Esophagus muscularis mucosa (tissue), 4 donors: ENCODE data around the gene MRPS25. TPM values are rescaled to one million over a fixed set of nuclear protein-coding genes. Genes with fewer than 3 reads are reported as not detected.

Source experiments
- DNase-seq: peaks from one replicate; pipeline ENCODE4 v3.0.0-alpha.2; 2017; ENCODE audit errors: extremely low spot score
- H3K27ac ChIP-seq, 4 donors: fragments of 200-600 bp; sonication (generic); replicated peaks in 1 of 4; 1 replicate in 3 of 4; 2 replicates in 1 of 4; pipeline ENCODE4 v1.5.1; 2016 to 2019; ENCODE audit warnings: mild to moderate bottlenecking in 1 of 4
- H3K27me3 ChIP-seq, 4 donors: fragments of 200-600 bp; sonication (generic); one replicate each; pipeline versions ENCODE4 v1.5.1 to v1.6.0; 2016 to 2019
- H3K36me3 ChIP-seq, 4 donors: fragments of 200-600 bp; sonication (generic); one replicate each; pipeline ENCODE4 v1.5.1; 2016 to 2019
- H3K4me1 ChIP-seq, 4 donors: fragments of 200-600 bp; sonication (generic); one replicate each; pipeline ENCODE4 v1.5.1; 2016 to 2019
- H3K4me3 ChIP-seq, 4 donors: fragments of 200-600 bp; sonication (generic); 1 replicate in 2 of 4; 2 replicates in 2 of 4; pipeline ENCODE4 v1.5.1; 2016 to 2019; ENCODE audit warnings: mild to moderate bottlenecking in 4 of 4, moderate library complexity in 1 of 4
- H3K9me3 ChIP-seq, 4 donors: fragments of 200-600 bp; sonication (generic); 1 replicate in 3 of 4; 2 replicates in 1 of 4; pipeline ENCODE4 v1.5.1; 2016 to 2019
- EP300 ChIP-seq: sonication (generic); formaldehyde crosslinking; IDR thresholded peaks from one replicate; pipeline ENCODE4 v1.6.1; 2017; ENCODE audit warnings: antibody characterized with exemption
- POLR2A ChIP-seq: fragments of 450-650 bp; IDR thresholded peaks from one replicate; pipeline ENCODE4 v1.6.1; 2017; ENCODE audit warnings: antibody characterized with exemption, moderate library complexity, mild to moderate bottlenecking, low read depth
- POLR2AphosphoS5 ChIP-seq, 2 donors: sonication (generic); formaldehyde crosslinking; IDR thresholded peaks; one replicate each; pipeline ENCODE4 v1.6.1; 2017; ENCODE audit warnings: antibody characterized with exemption in 2 of 2
- WGBS: methylation state at CpG from one replicate; pipeline ENCODE4 v1.1.5; 2018; 5-methylcytosine and 5-hydroxymethylcytosine counted together
- intact Hi-C: fragments of 100-400 bp; cut with DNase I; formaldehyde crosslinking; loops from one replicate; pipeline ENCODE4 v1.15.1; 2023
- total RNA-seq, 4 donors: library from RNA; depleted of rRNA; stranded (reverse); fragments of >200 nt; gene quantifications; one replicate each; pipeline versions ENCODE4 v1.1.0 to v1.2.1, GENCODE V29; 2016
- TF ChIP-seq, protein P1 (sequence below), 3 experiments: fragments of 200-600 bp in 2 of 3; fragments of 450-650 bp in 1 of 3; sonication (generic) in 2 of 3; IDR thresholded peaks; one replicate each; pipeline ENCODE4 v1.5.1; 2017 to 2019; ENCODE audit warnings: antibody characterized with exemption in 3 of 3, mild to moderate bottlenecking in 2 of 3, moderate library complexity in 1 of 3

The MRPS25 gene
- total RNA-seq, 4 donors from 2014 or later = 17.6 to 32.3 (median 23.6) TPM

DNA sequence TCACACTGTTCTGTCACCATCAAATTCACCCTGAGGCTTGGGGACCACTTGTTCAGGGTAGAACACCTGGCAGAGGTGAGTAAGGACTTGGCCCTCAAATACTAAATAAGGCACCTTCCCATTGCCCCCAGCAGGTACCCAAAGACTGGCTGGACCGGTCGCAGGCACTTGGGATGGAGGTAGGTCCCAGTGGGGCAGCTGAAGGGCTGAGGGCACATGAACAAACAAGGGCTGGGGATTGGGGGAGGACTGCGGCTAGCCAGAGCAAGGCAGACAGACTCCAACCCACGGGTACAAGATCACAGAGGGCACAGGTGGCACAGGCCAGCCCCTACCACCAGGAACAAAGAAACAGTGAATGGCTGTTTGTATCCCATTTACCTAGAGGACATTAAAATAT lies 1.9 kb downstream of the MRPS25 start:
- peak overlapping the region in 1 of 4 donors; percentile 92 for H3K4me3 ChIP-seq
- 93% methylated on average over 4 of the region's 4 CpGs for WGBS
- intact Hi-C loops = no loop called here
- H3K9me3 ChIP-seq = no peaks in the 10 kb centered on the region
- peaks cover 13 to 26% (median 22%) of the 10 kb centered on the region in 4 donors for H3K4me1 ChIP-seq
- no peak for DNase-seq
- peaks cover 9 to 14% (median 12%) of the 10 kb centered on the region in 4 donors for H3K36me3 ChIP-seq
- H3K27me3 ChIP-seq = no peaks in the 10 kb centered on the region
- peak overlapping the region in 1 of 4 donors; percentile 1 for H3K27ac ChIP-seq
- TF ChIP-seq POLR2AphosphoS5 (IDR thresholded peaks at IDR 0.05) = no peak

DNA sequence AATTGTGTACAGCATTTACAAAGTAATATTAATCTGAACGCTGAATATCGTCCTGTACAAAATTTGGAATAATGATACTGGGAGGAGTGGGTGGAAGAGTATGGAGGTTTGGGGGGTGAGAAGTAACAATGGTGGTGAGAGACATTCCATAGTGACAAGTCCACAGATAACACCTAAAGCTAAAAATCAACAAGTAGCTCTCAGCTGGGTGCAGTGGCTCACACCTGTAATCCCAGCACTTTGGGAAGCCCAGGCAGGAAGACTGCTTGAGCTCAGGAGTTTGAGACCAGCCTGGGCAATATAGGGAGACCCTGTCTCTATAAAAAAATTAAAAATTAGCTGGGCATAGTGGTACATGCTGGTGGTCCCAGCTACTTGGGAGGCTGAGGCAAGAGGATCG lies 5.1 kb downstream of the MRPS25 start:
- 93% methylated on average over 3 of the region's 3 CpGs for WGBS
- no peak for DNase-seq
- H3K9me3 ChIP-seq = no peaks in the 10 kb centered on the region
- no peak for TF ChIP-seq EP300
- no peak for TF ChIP-seq POLR2A
- TF ChIP-seq POLR2AphosphoS5 (IDR thresholded peaks at IDR 0.05) = no peak
- TF ChIP-seq, protein P1, sequence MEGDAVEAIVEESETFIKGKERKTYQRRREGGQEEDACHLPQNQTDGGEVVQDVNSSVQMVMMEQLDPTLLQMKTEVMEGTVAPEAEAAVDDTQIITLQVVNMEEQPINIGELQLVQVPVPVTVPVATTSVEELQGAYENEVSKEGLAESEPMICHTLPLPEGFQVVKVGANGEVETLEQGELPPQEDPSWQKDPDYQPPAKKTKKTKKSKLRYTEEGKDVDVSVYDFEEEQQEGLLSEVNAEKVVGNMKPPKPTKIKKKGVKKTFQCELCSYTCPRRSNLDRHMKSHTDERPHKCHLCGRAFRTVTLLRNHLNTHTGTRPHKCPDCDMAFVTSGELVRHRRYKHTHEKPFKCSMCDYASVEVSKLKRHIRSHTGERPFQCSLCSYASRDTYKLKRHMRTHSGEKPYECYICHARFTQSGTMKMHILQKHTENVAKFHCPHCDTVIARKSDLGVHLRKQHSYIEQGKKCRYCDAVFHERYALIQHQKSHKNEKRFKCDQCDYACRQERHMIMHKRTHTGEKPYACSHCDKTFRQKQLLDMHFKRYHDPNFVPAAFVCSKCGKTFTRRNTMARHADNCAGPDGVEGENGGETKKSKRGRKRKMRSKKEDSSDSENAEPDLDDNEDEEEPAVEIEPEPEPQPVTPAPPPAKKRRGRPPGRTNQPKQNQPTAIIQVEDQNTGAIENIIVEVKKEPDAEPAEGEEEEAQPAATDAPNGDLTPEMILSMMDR (IDR thresholded peaks at IDR 0.05) = no peak
- H3K27ac ChIP-seq = no peak overlapping the region
- H3K27me3 ChIP-seq = no peaks in the 10 kb centered on the region
- H3K4me1 ChIP-seq = peaks cover 13 to 21% (median 16%) of the 10 kb centered on the region in 4 donors
- no peak overlapping the region for H3K4me3 ChIP-seq
- intact Hi-C loops = no loop called here
- H3K36me3 ChIP-seq = peaks cover 17 to 36% (median 33%) of the 10 kb centered on the region in 4 donors

DNA sequence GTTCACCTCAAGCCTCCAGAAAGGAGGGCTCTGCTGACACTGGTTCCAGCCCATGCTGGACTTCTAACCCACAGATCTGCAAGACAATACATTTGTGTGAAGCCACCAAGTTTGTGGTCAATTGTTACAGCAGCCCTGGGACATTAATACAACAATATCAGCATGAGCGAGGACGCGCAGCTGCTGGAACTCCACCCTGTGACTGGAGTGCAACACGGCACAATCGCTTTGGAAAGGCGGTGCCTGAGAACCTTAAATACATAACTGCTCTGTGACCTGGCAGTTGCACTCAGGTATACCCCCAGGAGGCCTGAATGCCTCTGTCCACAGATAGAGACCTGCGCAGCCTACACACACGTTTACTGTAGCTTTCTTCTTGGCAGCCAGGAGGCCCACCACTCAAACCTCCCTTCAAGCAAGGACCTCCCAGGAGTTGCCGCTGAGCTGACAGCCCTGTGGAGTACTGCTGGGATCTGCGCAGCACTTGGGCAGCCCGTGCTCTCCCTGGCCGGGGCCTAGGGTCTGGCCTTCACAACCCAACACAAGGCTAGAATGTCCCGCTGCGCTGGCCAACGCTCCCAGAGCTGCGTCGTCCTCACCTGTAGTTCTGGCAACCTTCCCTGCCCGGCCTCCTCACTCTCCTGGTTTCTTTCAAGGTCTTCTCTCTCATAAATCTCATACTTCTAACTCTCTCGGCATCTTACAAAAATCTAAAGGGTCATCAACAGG lies 8.3 kb downstream of the MRPS25 start:
- peaks cover 0 to 4% (median 0%) of the 10 kb centered on the region in 4 donors for H3K4me1 ChIP-seq
- H3K27ac ChIP-seq = no peak overlapping the region
- peaks cover 17 to 55% (median 53%) of the 10 kb centered on the region in 4 donors for H3K36me3 ChIP-seq
- no peaks in the 10 kb centered on the region for H3K27me3 ChIP-seq
- no peak overlapping the region for H3K4me3 ChIP-seq
- no peak for DNase-seq
- intact Hi-C loops = loop anchor here (10.0 kb wide), 1 partner anchor 112 kb away; the partner anchor contains the start of gene NR2C2
- 94% methylated on average over 19 of the region's 19 CpGs for WGBS
- no peaks in the 10 kb centered on the region for H3K9me3 ChIP-seq
- TF ChIP-seq POLR2AphosphoS5 (IDR thresholded peaks at IDR 0.05) = no peak
- no peak for TF ChIP-seq EP300
- TF ChIP-seq, protein P1 (IDR thresholded peaks at IDR 0.05) = no peak
- TF ChIP-seq POLR2A = no peak

DNA sequence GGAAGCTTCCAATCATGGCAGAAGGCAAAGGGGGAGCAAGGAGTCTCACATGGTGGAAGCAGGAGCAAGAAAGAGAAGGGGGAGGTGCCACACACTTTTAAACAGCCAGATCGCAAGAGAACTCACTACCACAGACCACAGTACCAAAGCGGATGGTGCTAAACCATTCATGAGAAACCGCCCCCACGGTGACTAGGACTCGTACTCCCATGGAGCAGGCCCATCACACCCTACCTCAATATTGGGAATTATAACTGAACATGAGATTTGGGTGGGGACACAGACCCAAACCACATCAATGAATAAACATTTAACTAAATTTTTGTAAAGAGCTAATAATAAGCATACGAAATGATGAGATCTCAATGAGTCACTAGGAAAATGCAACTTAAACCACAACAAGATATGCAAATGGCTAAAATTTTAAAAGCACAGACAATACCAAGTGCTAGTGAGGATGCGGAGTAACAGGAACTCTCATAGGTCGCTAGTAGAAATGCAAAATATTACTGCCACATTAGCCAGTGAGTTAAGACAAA lies 10.0 kb downstream of the MRPS25 start:
- H3K27me3 ChIP-seq = no peaks in the 10 kb centered on the region
- 95% methylated on average over 8 of the region's 8 CpGs for WGBS
- peaks cover 17 to 73% (median 70%) of the 10 kb centered on the region in 4 donors for H3K36me3 ChIP-seq

DNA sequence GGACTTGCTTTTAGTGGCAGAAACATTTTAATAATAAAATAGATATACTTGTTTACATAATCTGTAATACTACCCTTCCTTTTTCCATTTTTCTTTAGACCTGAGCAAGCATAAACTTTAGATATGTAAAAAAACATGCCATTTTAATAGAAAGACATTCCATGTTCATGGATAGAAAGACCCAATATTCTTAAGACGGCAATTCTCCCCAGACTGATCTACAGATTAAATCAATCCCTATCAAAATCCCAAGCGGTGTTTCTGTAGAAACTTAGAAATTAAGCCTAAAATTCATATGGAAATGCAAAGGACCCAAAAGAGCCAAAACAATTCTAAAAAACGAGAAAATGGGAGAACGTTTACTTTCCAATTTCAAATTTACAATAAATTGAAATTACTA lies 11.6 kb downstream of the MRPS25 start:
- 97% methylated on average over 4 of the region's 4 CpGs for WGBS
- Histone ChIP-seq H3K27ac (no peak overlapping the region), H3K36me3 (peaks cover 22 to 80% (median 75%) of the 10 kb centered on the region in 4 donors), H3K9me3 (no peaks in the 10 kb centered on the region), H3K4me3 (no peak overlapping the region), H3K4me1 (peaks cover 0 to 4% (median 0%) of the 10 kb centered on the region in 4 donors), H3K27me3 (no peaks in the 10 kb centered on the region)
- no peak for TF ChIP-seq POLR2AphosphoS5 (IDR thresholded peaks at IDR 0.05)
- no peak for TF ChIP-seq POLR2A
- DNase-seq = no peak
- intact Hi-C loops = loop anchor here (10.0 kb wide), 1 partner anchor 109 kb away; the partner anchor contains the start of gene NR2C2

More for the DNA sequence above, 10.0 kb downstream of the MRPS25 start:
- no peak overlapping the region for H3K27ac ChIP-seq
- no peaks in the 10 kb centered on the region for H3K9me3 ChIP-seq
- no peak overlapping the region for H3K4me3 ChIP-seq
- intact Hi-C loops = loop anchor here (10.0 kb wide), 1 partner anchor 110 kb away; the partner anchor contains the start of gene NR2C2
- peaks cover 0 to 4% (median 0%) of the 10 kb centered on the region in 4 donors for H3K4me1 ChIP-seq
- no peak for DNase-seq
- TF ChIP-seq EP300 (no peak), POLR2A (no peak), POLR2AphosphoS5 (IDR thresholded peaks at IDR 0.05) (no peak)
- TF ChIP-seq, protein P1 (IDR thresholded peaks at IDR 0.05) = no peak
